Endothelial cell (in vitro differentiated cells): ENCODE data around the gene KAT2B. TPM values are rescaled to one million over a fixed set of nuclear protein-coding genes. Genes with fewer than 3 reads are reported as not detected.
"Not testable (repeated sequence)": the region's sequence is repeated elsewhere in the genome, so short reads cannot be mapped to it uniquely, and the experiment has no call there.

Source experiments
- DNase-seq: peaks from one replicate; pipeline ENCODE4 v3.0.0; 2021; ENCODE audit warnings: low spot score
- H3K27ac Mint-ChIP-seq: one replicate; pipeline ENCODE4 v1.8.0; 2021; ENCODE audit warnings: mixed read lengths, inconsistent platforms; ENCODE audit not compliant: unreplicated experiment
- H3K27me3 Mint-ChIP-seq: one replicate; pipeline ENCODE4 v1.8.0; 2021; ENCODE audit warnings: mild to moderate bottlenecking, moderate library complexity, mixed read lengths, inconsistent platforms; ENCODE audit not compliant: unreplicated experiment
- H3K36me3 Mint-ChIP-seq: one replicate; pipeline ENCODE4 v1.8.0; 2021; ENCODE audit warnings: mild to moderate bottlenecking, low read depth, mixed read lengths, inconsistent platforms; ENCODE audit not compliant: unreplicated experiment
- H3K4me1 Mint-ChIP-seq: one replicate; pipeline ENCODE4 v1.8.0; 2021; ENCODE audit warnings: mild to moderate bottlenecking, mixed read lengths, inconsistent platforms; ENCODE audit not compliant: unreplicated experiment
- H3K4me3 Mint-ChIP-seq: one replicate; pipeline ENCODE4 v1.8.0; 2021; ENCODE audit warnings: mild to moderate bottlenecking, mixed read lengths, inconsistent platforms; ENCODE audit not compliant: unreplicated experiment
- H3K9me3 Mint-ChIP-seq: one replicate; pipeline ENCODE4 v1.8.0; 2021; ENCODE audit warnings: mixed read lengths, inconsistent platforms; ENCODE audit not compliant: unreplicated experiment
- total RNA-seq: library from RNA; stranded (reverse); fragmentation: NEBNext Ultra II Directional; extraction: Animal tissue kit (Norgen Biotek cat#: 25700); gene quantifications from one replicate; pipeline ENCODE4 v1.2.1, GENCODE V29; 2021; ENCODE audit not compliant: unreplicated experiment
- TF ChIP-seq, protein P1 (sequence below): fragments of 200-600 bp; sonication (generic); IDR thresholded peaks from one replicate; pipeline ENCODE4 v1.5.0; 2021; ENCODE audit warnings: antibody characterized with exemption; ENCODE audit not compliant: unreplicated experiment

The KAT2B gene
- total RNA-seq, 1 donor from 2014 or later, result 15.9 TPM

DNA sequence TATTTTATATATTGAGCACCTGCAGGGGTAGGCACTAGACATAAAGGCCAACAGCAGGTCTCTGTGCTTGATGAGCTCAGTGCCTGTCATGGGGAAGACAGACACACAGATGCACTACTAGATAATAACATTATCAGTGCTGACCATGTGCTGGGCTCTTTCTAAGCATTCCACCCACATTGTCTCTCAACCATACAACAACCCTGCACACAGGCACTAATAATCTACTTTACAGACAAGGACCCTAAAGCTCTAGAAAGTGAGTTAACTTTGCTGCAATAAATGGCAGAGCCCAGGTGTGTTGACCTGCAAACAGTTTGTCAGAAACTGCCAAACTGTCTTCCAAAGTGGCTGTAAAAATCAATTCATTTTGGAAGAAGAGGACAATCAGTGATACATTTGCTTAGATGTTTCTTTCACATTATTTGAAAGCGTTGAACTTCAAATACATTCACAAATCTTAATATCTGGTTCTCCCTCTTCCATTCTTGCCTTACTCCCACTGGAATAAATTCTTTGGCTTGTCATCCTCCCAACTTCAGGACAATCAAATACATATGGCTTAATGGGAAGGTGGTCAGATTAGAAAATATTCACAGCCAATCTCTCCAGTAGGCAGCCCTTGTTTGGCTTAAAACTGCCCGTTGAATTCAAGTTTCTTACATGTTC, 17.2 kb upstream of the KAT2B start:
- H3K4me1 Mint-ChIP-seq, result peaks cover 31% of the 10 kb centered on the region
- H3K27ac Mint-ChIP-seq, result peak overlapping the region; percentile 91
- H3K36me3 Mint-ChIP-seq, result no peaks in the 10 kb centered on the region
- TF ChIP-seq, protein P1, sequence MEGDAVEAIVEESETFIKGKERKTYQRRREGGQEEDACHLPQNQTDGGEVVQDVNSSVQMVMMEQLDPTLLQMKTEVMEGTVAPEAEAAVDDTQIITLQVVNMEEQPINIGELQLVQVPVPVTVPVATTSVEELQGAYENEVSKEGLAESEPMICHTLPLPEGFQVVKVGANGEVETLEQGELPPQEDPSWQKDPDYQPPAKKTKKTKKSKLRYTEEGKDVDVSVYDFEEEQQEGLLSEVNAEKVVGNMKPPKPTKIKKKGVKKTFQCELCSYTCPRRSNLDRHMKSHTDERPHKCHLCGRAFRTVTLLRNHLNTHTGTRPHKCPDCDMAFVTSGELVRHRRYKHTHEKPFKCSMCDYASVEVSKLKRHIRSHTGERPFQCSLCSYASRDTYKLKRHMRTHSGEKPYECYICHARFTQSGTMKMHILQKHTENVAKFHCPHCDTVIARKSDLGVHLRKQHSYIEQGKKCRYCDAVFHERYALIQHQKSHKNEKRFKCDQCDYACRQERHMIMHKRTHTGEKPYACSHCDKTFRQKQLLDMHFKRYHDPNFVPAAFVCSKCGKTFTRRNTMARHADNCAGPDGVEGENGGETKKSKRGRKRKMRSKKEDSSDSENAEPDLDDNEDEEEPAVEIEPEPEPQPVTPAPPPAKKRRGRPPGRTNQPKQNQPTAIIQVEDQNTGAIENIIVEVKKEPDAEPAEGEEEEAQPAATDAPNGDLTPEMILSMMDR, result no peak
- no peaks in the 10 kb centered on the region for H3K9me3 Mint-ChIP-seq
- peak; percentile 13 for DNase-seq
- no peak overlapping the region for H3K4me3 Mint-ChIP-seq
- H3K27me3 Mint-ChIP-seq, result peaks cover 1% of the 10 kb centered on the region

GRCh38 chr3:20023623-20024405, 16.4 kb upstream of the KAT2B start:
- TF ChIP-seq, protein P1, result no peak
- Mint-ChIP-seq H3K27me3 (peaks cover 1% of the 10 kb centered on the region), H3K9me3 (no peaks in the 10 kb centered on the region), H3K27ac (peak overlapping the region; percentile 91), H3K36me3 (no peaks in the 10 kb centered on the region), H3K4me3 (peak overlapping the region; percentile 37), H3K4me1 (peaks cover 31% of the 10 kb centered on the region)
- DNase-seq, result peak; percentile 11

- TF ChIP-seq, protein P1, result no peak
- peaks cover 29% of the 10 kb centered on the region for H3K4me1 Mint-ChIP-seq
- H3K27me3 Mint-ChIP-seq, result peaks cover 1% of the 10 kb centered on the region
- DNase-seq, result no peak
- H3K9me3 Mint-ChIP-seq, result no peaks in the 10 kb centered on the region
- no peak overlapping the region for H3K4me3 Mint-ChIP-seq
- H3K27ac Mint-ChIP-seq, result no peak overlapping the region
- H3K36me3 Mint-ChIP-seq, result no peaks in the 10 kb centered on the region
These were observed 13.1 kb upstream of the KAT2B start for GRCh38 chr3:20027136-20027535.

DNA sequence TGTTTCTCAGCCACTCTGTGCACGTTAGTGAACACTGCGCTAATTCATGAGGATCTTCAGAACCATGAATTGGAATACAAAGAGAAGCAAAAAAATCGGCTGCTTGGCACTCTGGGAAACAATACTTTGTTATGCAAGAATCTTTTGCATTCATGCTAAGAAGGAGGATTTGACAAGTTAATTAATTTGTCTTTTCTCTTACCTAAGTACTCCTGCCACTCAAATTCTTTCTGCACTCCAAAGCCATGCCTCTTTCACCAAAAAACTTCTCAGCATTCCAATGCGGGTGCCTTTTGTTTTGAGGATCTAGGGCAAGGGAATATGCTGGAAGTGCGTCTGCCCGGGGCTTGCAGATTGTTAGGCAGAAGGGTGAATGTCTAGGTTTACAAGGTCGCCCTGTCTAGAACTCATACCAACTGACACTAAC, 11.3 kb upstream of the KAT2B start:
- TF ChIP-seq, protein P1, result no peak
- H3K9me3 Mint-ChIP-seq, result no peaks in the 10 kb centered on the region
- H3K27me3 Mint-ChIP-seq, result peaks cover 1% of the 10 kb centered on the region
- H3K27ac Mint-ChIP-seq, result no peak overlapping the region
- H3K4me1 Mint-ChIP-seq, result peaks cover 14% of the 10 kb centered on the region
- no peak for DNase-seq
- H3K4me3 Mint-ChIP-seq, result no peak overlapping the region
- H3K36me3 Mint-ChIP-seq, result no peaks in the 10 kb centered on the region

GRCh38 chr3:20031939-20032338, 8.3 kb upstream of the KAT2B start:
- not testable (repeated sequence) for H3K4me3 Mint-ChIP-seq, H3K9me3 Mint-ChIP-seq, H3K36me3 Mint-ChIP-seq, H3K4me1 Mint-ChIP-seq, H3K27ac Mint-ChIP-seq, H3K27me3 Mint-ChIP-seq, DNase-seq
